GM19023 (cell line): ENCODE results near the gene ETS2.
"Not testable (repeated sequence)": the region's sequence is repeated elsewhere in the genome, so short reads cannot be mapped to it uniquely, and the experiment has no call there.

Experiments
- ATAC-seq: cut with Tn5 transposase; IDR thresholded peaks from one replicate; pipeline ENCODE4 v1.9.1; 2021; ENCODE audit warnings: mild to moderate bottlenecking, moderate library complexity; ENCODE audit not compliant: unreplicated experiment

Gene ETS2

DNA sequence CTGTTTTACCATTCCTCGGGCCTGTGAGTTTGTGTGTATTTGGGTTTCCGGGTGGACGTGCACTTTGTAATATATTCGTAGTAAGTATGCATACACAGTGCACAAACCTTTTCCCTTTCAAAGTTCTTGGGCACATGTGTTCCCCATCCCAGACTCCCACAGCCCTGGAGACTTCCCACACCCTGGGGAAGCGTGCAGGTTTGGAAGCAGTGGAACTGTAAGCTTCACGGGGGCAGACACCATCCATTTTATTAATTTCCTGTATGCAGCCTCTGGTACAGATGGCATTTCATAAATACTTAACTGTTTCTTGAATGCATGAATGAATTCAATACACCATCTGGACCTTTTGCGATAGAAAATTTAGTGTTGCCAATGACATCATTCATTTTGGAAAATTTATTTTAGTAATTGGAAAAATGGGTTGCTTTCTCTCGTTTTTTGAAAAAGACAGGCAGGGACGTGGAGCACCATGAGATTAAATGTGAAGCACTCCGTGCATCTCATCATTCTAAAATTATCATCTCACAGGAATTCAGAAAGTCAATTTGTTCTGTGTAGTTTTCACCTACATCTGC lies 10.8 kb downstream of the ETS2 start:
- ATAC-seq = no peak

DNA sequence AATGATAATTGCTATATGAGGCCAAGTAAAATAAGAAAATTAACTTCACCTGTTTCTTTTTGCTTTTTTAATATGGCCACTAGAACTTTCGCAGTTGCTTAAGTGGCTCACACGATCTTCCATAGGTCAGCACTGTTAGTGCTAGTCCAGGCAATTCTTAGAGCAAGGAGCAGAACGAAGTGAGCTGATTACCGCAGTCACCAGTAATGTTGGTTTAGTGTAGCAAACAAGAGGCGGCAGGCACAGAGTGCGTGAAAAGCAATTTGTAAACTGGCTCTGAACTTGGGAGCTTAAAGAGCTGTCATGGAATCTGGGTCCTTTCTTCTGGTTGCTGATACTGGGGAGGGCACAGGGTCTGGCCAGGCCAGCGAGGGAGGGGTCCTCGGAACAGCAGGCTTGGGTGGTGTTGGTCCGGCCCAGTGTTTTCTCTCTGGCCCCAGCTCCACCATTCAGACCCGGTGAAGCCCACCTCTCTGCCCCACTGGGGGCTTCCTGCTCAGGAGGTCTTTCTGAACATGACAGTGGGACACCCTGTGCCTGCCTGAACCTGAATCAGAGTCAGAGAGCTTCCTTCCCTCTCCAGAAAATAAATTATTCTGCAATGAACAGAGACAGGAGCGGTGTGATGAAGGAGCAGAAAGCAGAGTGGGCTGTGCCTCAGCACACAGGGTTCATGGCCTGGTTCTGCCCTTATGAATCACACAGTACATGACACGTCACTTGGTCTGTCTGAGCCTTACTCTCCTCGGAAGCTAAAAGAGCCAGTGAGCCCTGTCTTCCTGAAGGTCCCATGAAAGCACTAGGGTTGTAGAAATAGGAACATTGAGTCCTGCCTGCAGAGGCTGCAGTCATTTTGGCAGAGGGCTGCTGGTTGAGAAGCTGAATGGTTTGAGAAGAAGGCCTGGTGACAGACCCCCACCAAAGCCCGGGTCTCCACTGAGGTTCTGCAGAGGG lies 11.9 kb downstream of the ETS2 start:
- no peak for ATAC-seq

DNA sequence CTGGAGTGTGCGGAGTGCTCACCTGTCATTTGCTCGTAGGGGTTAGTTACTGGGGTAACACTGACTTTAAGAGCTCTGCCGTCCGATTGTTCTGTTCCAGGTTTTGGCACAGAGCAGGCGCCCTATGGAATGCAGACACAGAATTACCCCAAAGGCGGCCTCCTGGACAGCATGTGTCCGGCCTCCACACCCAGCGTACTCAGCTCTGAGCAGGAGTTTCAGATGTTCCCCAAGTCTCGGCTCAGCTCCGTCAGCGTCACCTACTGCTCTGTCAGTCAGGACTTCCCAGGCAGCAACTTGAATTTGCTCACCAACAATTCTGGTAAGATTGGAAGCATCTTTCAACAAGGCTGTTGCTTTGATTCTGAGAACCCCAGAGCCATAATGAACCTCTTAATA lies 12.6 kb downstream of the ETS2 start:
- no peak for ATAC-seq

DNA sequence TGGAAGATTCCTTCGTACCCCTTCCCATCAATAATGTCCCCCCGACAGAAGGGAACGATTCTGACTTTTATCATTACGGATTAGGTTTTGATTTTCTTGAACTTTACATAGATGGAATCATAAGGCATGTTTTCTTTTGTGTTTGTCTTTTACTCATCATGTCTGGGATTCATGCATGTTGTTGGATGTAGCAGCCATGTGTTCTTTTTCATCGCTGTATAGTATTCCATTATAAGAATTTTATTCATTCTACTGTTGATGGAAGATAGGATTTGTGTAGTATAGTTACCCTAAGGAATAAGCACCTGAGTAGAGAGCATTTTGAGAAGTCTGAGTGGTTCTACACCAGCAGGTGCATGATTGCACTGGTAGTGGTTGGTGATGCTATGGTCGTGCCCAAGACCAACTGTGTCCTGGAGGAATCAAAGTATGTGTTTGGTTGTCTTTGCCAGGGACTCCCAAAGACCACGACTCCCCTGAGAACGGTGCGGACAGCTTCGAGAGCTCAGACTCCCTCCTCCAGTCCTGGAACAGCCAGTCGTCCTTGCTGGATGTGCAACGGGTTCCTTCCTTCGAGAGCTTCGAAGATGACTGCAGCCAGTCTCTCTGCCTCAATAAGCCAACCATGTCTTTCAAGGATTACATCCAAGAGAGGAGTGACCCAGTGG lies 13.5 kb downstream of the ETS2 start:
- no peak for ATAC-seq

DNA sequence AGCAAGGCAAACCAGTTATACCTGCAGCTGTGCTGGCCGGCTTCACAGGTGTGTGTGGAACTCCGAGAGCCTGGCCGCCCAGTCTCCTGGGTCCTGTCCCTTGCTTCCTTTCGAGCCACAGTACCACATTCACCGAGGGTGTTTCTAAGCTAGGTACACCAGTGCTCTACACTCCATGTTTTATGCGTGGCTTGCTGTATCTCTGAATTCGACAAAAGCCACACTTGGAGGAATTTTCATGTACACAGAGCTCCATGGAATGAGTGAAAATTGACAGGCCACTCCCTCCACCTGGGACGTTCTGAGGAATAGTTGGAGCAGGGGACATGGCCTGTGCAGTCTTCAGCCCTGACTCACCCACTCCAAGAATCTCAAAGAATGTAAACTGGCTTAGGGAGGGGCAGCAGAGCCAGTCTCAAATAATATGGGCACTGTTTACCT lies 14.0 kb downstream of the ETS2 start:
- ATAC-seq = no peak

DNA sequence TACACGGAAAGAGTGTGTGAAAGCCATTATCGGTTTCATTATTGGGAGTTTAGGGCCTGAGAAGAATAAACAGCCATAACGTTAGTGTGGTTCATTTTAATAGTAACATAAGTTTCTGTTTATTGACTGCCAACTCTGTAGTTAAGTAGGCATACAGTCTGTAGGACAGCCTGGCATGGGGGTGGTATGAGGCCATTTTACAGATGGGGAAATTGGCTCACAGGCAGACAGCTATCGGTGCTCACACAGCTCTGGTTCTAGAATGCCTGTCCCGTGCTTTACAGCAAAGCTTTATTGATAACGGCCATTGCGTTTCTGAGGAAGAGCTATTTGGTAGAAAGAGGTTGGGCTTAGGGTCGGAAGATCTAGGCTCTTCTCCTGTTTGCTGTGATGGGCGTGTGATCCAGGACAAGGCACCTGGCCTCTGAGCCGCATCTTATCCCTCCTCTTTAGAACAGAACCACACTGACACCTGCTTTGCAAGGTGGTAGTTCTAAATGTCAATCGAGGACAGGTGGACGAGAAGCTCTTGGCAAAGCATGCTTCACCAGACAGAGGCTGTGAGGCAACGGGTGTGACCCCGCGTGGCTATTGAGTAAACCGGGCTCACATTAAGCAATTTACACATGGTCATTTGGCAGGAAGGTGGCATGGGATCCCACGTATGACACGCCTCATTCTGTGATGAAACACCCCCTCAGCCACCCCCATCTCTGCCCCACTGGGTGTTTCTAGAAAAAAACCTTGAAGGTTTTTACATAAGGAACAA lies 14.9 kb downstream of the ETS2 start:
- no peak for ATAC-seq

DNA sequence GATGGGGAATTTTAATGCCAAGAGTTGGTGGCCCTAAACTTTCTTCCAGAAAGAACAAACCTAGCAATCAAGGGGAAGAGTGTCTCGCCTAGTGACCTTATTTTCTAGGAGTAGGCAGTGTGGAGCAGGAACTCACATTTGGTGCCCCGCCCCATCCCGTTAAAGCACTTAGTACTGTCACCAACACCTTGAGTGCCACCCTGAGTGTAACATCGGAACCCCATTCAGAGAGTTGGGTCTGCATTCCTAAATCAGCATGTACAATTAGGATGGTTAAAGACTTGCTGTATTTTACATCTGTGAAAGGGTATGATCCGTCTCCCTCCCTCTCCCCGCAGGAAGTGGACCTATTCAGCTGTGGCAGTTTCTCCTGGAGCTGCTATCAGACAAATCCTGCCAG lies 15.5 kb downstream of the ETS2 start:
- no peak for ATAC-seq

DNA sequence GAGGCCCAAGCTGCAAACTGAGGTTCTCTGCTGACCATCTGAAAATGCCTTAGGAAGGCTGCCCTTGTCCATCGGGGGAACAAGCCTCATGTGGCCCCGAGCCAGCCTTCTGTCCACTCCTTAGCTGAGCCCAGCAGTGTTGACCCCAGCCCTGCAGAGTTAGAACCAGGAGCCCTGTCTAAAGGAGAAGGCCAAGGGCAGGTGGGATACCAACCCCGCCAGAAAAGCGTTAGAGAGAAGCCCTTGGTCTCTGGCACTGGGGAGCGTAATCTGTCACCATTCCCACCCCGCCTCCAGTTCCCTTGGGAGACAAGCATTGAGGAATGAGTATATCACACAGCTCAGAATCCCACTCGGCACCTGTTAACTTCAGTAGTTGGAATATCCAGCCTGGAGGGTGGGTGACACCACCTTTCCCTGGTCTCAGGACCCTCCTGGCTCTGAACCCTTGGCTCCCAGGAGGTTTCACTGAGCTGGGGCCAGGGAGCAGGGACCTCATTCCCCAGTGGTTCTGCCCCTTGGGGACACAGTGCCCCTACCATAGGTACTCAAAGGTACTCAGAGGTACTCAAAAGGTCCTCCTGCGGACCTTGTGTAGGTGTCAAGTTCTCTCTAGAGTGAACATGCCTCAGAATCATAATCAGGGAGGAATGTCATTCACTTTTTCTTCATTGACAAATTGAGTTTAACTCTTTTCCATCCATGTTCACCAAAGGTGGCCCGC lies 16.4 kb downstream of the ETS2 start:
- ATAC-seq = no peak

DNA sequence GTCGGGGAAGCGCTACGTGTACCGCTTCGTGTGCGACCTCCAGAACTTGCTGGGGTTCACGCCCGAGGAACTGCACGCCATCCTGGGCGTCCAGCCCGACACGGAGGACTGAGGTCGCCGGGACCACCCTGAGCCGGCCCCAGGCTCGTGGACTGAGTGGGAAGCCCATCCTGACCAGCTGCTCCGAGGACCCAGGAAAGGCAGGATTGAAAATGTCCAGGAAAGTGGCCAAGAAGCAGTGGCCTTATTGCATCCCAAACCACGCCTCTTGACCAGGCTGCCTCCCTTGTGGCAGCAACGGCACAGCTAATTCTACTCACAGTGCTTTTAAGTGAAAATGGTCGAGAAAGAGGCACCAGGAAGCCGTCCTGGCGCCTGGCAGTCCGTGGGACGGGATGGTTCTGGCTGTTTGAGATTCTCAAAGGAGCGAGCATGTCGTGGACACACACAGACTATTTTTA lies 17.1 kb downstream of the ETS2 start:
- no peak for ATAC-seq

DNA sequence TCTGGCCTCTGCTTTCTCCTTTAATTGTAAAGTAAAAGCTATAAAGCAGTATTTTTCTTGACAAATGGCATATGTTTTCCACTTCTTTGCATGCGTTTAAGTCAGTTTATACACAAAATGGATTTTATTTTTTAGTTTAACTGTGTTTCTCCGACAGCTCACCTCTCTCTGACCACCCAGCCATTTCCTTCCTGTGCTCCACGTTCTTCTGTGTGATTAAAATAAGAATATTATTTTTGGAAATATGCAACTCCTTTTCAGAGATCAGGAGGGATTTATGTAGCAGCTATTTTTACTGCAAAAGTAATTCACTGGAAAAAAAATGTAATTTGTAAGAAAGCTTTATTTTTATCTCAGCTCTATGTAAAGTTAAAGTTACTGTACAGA lies 18.0 kb downstream of the ETS2 start:
- ATAC-seq = no peak

DNA sequence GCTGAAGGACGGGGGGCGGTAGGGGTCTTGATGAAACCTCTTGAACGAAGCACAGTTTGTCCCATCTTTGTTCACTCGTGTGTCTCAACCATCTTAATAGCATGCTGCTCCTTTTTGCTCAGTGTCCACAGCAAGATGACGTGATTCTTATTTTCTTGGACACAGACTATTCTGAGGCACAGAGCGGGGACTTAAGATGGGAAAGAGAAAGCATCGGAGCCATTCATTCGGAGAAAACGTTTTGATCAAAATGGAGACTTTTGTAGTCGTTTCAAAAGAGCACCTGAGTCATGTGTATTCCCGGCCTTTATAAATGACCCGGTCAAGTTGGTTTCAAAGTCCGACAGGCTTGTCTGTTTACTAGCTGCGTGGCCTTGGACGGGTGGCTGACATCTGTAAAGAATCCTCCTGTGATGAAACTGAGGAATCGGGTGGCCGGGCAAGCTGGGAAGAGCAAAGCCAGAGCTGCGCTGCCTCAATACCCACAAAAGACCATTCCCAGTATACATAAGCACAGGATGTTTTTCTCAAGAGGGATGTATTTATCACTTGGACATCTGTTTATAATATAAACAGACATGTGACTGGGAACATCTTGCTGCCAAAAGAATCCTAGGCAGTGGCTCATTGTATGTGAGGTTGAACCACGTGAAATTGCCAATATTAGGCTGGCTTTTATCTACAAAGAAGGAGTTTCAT lies 18.5 kb downstream of the ETS2 start:
- no peak for ATAC-seq

DNA sequence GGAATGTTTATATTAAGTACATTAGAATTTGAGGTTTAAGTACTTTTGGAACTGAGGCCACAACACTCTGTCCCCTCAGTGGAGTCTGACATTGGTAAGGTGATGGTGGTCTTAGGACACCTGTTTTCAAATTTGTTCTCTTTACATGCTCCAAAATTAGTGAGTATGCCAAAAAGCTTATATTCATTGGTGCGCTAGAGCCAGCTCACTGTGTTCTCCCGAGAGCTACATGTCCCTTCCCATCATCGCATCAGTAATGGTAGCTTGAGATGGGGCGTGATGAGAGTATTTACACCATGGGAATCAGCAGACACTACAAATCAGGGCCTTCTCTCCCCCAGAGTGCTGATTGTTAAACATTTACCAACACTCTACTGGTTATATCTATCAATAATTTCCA lies 19.5 kb downstream of the ETS2 start:
- ATAC-seq = no peak

DNA sequence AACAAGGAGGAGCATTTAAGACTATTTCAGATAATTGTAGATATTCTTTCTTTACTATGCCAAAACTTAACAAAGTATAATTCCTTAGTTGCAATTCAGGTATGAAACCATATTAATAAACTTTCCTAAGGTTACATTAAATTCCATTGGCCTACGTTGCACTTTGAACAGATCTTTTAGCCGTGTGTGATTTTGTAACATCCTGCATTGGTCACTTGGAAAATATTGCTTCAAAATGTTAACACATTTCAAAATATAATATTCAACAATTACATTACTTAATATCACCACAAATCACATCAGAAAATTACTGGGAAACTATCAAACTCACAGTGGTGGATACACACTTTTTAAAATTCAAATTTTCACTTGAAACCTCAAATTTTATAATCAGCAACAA lies 20.2 kb downstream of the ETS2 start:
- no peak for ATAC-seq

DNA sequence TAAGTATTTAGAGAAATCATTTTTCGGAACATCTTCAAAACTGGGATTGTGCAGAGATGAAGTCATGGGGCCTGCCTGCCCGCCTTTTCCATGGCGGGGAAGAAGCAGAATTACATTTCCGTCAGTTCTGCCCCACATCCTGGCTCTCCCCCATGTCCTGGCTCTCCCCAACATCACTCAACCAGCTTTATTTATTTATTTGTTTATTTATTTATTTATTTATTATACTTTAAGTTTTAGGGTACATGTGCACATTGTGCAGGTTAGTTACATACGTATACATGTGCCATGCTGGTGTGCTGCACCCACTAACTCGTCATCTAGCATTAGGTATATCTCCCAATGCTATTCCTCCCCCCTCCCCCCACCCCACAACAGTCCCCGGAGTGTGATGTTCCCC lies 22.4 kb downstream of the ETS2 start:
- not testable (repeated sequence) for ATAC-seq

DNA sequence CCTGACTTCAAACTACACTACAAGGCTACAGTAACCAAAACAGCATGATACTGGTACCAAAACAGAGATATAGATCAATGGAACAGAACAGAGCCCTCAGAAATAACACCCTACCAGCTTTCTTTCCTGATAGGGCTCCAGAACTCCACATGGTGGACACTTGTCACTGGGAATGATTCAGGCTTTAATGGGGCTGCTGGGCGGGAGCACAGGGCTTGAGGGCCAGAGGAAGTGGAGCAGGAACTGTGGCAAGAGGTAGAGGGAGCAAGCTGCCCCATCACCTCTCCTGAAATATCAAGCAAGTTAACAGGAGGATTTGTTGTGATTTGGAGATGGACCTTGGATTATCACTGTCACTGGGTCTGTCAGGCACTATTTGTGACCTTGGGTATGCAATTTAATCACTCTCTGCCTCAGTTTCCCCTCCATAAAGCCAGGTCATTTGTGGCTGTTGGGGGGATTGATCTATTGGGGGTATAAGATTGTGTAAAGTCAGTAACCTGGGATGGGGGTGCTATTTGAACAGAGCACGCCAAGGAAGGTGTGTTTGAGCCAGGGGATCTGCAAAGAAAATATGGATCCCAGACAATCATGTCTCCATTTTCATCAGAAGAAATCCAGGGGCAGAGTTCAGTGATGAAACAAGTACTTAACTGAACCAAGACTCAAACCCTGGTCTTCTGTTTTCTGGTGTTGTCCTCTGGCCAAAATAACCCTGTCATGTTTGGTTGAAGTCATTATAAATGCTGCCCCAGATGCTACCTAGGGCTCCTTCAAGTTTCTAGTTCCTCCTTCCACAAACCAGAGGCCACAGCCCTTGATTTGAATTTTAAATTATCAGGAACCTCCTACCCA lies 25.2 kb downstream of the ETS2 start:
- ATAC-seq = peak; percentile 85

DNA sequence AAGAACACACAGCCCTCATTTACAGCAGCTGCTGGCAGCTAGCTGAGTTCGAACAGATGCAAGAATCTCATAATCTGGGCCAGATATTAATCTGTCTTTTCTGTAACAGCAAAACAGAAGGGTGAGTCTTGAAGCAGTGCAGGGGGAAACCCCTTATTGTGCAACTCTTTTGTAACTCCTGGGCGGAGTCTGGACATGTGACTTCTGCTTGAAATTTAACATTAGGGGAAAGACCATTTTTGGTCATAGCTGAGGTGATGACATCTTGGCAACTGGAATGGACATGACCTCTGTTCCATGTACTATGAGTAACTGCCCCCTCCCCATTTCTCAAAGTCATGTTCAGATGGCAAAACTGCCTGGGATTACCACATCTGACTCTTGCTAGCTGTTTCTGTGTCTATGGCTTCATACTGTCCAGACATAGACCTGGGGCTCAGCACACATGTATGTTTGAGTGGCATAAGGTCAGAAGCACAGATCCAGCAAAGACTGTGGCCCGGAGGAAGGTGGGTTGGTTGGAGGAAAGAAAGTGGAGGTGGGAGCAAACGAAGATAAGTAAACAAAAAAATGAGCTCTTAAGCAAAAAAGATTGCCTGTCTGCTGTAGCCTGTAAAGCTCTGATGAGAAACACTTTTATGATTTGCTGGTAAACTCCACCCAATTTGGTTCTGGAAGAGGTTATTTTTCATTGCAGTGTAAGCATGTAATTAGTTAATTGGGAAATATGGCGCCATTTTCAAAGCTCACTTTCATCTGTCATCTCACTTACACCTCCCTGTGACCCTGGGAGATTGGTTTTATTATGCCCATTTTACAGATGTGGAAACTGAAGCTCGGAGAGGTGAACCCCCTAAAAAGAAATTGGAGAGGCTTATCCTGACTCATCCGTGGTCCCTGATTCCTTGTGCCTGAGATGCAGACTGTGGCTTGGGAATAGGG lies 26.1 kb downstream of the ETS2 start:
- ATAC-seq = peak; percentile 95

DNA sequence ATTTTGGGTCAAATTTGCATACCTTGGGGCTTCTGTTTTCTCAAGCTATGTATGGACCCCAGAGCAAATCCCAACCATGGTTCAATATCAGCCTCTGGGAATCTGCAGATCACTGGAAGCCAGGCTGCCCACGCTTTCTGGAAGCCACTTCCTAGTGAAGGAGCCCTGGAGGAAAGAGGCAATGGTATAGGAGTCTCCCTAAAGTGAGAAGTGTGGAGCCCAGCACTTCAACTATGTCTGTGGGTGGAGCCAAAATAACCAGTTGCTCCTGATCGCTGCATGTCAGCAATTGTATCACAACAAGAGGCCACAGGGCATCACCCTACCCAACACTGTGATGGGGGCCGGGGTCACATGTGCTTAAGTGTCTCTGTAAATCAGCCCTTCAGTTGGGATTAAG lies 26.9 kb downstream of the ETS2 start:
- ATAC-seq = no peak

DNA sequence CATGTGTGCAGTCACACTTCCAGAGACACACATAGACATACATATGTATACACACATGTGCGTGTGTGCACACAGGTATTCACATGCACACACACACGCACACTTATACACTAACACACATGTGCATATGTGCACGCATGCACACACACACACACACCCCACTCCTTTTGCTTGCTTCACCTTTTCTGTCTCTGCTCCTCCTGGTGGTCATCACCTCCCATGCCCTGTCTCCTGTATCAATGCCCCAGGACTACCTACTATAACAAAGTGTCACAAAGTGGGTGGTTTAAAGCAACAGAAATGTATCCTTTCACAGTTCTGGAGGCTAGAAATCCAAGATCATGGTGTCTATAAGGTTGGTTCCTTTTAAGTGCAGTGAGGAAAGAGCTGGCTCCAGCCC lies 27.4 kb downstream of the ETS2 start:
- no peak for ATAC-seq
